WTC11 (cell line): ENCODE measurements around the gene KRTAP10-6. TPM values are rescaled to one million over a fixed set of nuclear protein-coding genes. Genes with fewer than 3 reads are reported as not detected.

Experiments used
- ATAC-seq: fragments of 200-7000 bp; cut with Tn5 transposase; 2 replicates; pipeline ENCODE4 v1.10.0; 2021; ENCODE audit warnings: mild to moderate bottlenecking, moderate library complexity
- CTCF ChIA-PET: fragments of 300-600 bp; sonication (Branson Sonifier 250); formaldehyde crosslinking; loops from one replicate; lab custom pipeline; 2021; ENCODE audit warnings: antibody characterized with exemption; lab: Charles Lee
- POLR2A ChIA-PET: fragments of 350-600 bp; sonication (Branson Sonifier 250); formaldehyde crosslinking; loops from one replicate; lab custom pipeline; 2021; ENCODE audit warnings: antibody characterized with exemption; lab: Charles Lee
- DNase-seq: peaks from one replicate; pipeline ENCODE4 v3.0.0; 2021; ENCODE audit warnings: low spot score
- H3K27ac Mint-ChIP-seq: 2 replicates; pipeline ENCODE4 v1.8.0; 2021; ENCODE audit warnings: mixed read lengths
- H3K27me3 Mint-ChIP-seq: 2 replicates; pipeline ENCODE4 v1.8.0; 2021; ENCODE audit warnings: low read depth, mild to moderate bottlenecking, moderate library complexity, mixed read lengths
- H3K36me3 Mint-ChIP-seq: 2 replicates; pipeline ENCODE4 v1.8.0; 2021; ENCODE audit warnings: mixed read lengths
- H3K4me1 Mint-ChIP-seq: 2 replicates; pipeline ENCODE4 v1.8.0; 2022; ENCODE audit warnings: mixed read lengths
- H3K4me3 Mint-ChIP-seq: 2 replicates; pipeline ENCODE4 v1.8.0; 2021; ENCODE audit warnings: mild to moderate bottlenecking, moderate library complexity, mixed read lengths
- H3K9me3 Mint-ChIP-seq: 2 replicates; pipeline ENCODE4 v1.8.0; 2021; ENCODE audit warnings: mixed read lengths
- CREB1 ChIP-seq: sonication (generic); formaldehyde crosslinking; IDR thresholded peaks from 2 replicates; pipeline ENCODE4 v1.8.0; 2023; ENCODE audit warnings: mild to moderate bottlenecking, missing genetic modification reagents
- CREM ChIP-seq: sonication (generic); formaldehyde crosslinking; IDR thresholded peaks from 2 replicates; pipeline ENCODE4 v1.8.1; 2022; ENCODE audit warnings: mild to moderate bottlenecking, missing genetic modification reagents, moderate library complexity
- GABPB1 ChIP-seq: sonication (generic); formaldehyde crosslinking; IDR thresholded peaks from 2 replicates; pipeline ENCODE4 v1.8.1; 2023; ENCODE audit warnings: mild to moderate bottlenecking, missing genetic modification reagents
- JAZF1 ChIP-seq: fragments of 250-450 bp; sonication (Bioruptor Pico); IDR thresholded peaks from 2 replicates; pipeline ENCODE4 v1.9.0; 2021; ENCODE audit warnings: moderate library complexity, mild to moderate bottlenecking, inconsistent platforms
- MXD4 ChIP-seq: fragments of 250-450 bp; sonication (Bioruptor Pico); IDR thresholded peaks from 2 replicates; pipeline ENCODE4 v1.8.0; 2021; ENCODE audit warnings: mild to moderate bottlenecking, moderate library complexity, borderline replicate concordance
- NFATC4 ChIP-seq: fragments of 250-450 bp; sonication (Bioruptor Pico); IDR thresholded peaks from 2 replicates; pipeline ENCODE4 v1.9.0; 2021; ENCODE audit warnings: mild to moderate bottlenecking
- OVOL2 ChIP-seq: fragments of 250-450 bp; sonication (Bioruptor Pico); IDR thresholded peaks from 2 replicates; pipeline ENCODE4 v1.9.0; 2021; ENCODE audit warnings: mild to moderate bottlenecking, borderline replicate concordance
- SMAD4 ChIP-seq: sonication (generic); formaldehyde crosslinking; IDR thresholded peaks from 2 replicates; pipeline ENCODE4 v1.8.0; 2022; ENCODE audit warnings: mild to moderate bottlenecking, missing genetic modification reagents
- SP1 ChIP-seq: sonication (generic); formaldehyde crosslinking; conservative IDR thresholded peaks from 2 replicates; pipeline ENCODE4 v1.8.1; 2022; ENCODE audit warnings: missing genetic modification reagents
- TCF7 ChIP-seq: sonication (generic); formaldehyde crosslinking; IDR thresholded peaks from 2 replicates; pipeline ENCODE4 v1.8.0; 2022; ENCODE audit warnings: mild to moderate bottlenecking, low read depth, missing genetic modification reagents, moderate library complexity
- TEAD4 ChIP-seq: sonication (generic); formaldehyde crosslinking; IDR thresholded peaks from 2 replicates; pipeline ENCODE4 v1.8.0; 2022; ENCODE audit warnings: mild to moderate bottlenecking, missing genetic modification reagents
- TP53 ChIP-seq: sonication (generic); formaldehyde crosslinking; IDR thresholded peaks from 2 replicates; pipeline ENCODE4 v1.8.1; 2023; ENCODE audit warnings: mild to moderate bottlenecking, missing genetic modification reagents
- ZNF219 ChIP-seq: sonication (generic); formaldehyde crosslinking; IDR thresholded peaks from 2 replicates; pipeline ENCODE4 v1.8.0; 2023; ENCODE audit warnings: missing genetic modification reagents, mild to moderate bottlenecking, borderline replicate concordance
- ZNF263 ChIP-seq: sonication (generic); formaldehyde crosslinking; IDR thresholded peaks from 2 replicates; pipeline ENCODE4 v1.8.1; 2022; ENCODE audit warnings: low read depth, mild to moderate bottlenecking, moderate library complexity, missing genetic modification reagents
- ZNF423 ChIP-seq: fragments of 250-450 bp; sonication (Bioruptor Pico); IDR thresholded peaks from 2 replicates; pipeline ENCODE4 v2.1.2; 2022; ENCODE audit warnings: mild to moderate bottlenecking, moderate library complexity
- ZNF512 ChIP-seq: sonication (generic); formaldehyde crosslinking; IDR thresholded peaks from 2 replicates; pipeline ENCODE4 v1.8.1; 2022; ENCODE audit warnings: missing genetic modification reagents, borderline replicate concordance
- total RNA-seq: library from RNA; stranded (reverse); gene quantifications from 3 replicates; pipeline ENCODE4 v1.2.3, GENCODE V29; 2021
- TF ChIP-seq, protein P1 (sequence below): sonication (generic); formaldehyde crosslinking; IDR thresholded peaks from 2 replicates; pipeline ENCODE4 v1.8.0; 2022; ENCODE audit warnings: mild to moderate bottlenecking, missing genetic modification reagents
- TF ChIP-seq, protein P2 (sequence below): sonication (generic); formaldehyde crosslinking; conservative IDR thresholded peaks from 2 replicates; pipeline ENCODE4 v1.8.1; 2022; ENCODE audit warnings: mild to moderate bottlenecking, missing genetic modification reagents
- TF ChIP-seq, protein P3 (sequence below): fragments of 250-450 bp; sonication (Bioruptor Pico); IDR thresholded peaks from 2 replicates; pipeline ENCODE4 v1.9.0; 2021; ENCODE audit warnings: mild to moderate bottlenecking
- TF ChIP-seq, protein P4 (sequence below): sonication (generic); formaldehyde crosslinking; IDR thresholded peaks from 2 replicates; pipeline ENCODE4 v1.8.0; 2022; ENCODE audit warnings: mild to moderate bottlenecking, missing genetic modification reagents

The KRTAP10-6 gene
- total RNA-seq, 1 experiment from 2014 or later = 0.17 TPM

DNA sequence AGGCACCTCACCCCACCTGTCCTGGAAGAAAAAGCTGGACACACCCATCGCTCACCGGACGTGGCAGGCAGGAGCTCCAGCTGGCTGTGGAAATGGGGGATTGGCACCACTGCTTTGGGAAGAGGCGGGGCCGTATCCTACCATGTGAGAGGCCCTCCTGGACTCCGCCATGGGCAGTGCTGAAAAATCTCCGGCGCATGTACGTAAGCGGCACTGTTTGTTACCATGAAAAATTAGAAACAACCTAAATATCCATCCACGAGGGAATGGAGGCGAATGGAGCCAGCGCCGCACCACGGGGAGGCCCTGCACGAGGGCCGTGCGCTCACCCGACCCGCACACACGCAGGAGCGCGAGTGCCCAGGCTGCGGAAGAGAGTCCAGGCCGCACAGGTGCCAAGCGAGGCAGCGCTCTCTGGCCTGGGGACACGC lies 22.7 kb upstream of the KRTAP10-6 start (continued):
- TF ChIP-seq, protein P1, sequence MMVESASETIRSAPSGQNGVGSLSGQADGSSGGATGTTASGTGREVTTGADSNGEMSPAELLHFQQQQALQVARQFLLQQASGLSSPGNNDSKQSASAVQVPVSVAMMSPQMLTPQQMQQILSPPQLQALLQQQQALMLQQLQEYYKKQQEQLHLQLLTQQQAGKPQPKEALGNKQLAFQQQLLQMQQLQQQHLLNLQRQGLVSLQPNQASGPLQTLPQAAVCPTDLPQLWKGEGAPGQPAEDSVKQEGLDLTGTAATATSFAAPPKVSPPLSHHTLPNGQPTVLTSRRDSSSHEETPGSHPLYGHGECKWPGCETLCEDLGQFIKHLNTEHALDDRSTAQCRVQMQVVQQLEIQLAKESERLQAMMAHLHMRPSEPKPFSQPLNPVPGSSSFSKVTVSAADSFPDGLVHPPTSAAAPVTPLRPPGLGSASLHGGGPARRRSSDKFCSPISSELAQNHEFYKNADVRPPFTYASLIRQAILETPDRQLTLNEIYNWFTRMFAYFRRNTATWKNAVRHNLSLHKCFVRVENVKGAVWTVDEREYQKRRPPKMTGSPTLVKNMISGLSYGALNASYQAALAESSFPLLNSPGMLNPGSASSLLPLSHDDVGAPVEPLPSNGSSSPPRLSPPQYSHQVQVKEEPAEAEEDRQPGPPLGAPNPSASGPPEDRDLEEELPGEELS (CRISPR knock-in tag) = no peak
- TF ChIP-seq, all 79 proteins: peak for 0

DNA sequence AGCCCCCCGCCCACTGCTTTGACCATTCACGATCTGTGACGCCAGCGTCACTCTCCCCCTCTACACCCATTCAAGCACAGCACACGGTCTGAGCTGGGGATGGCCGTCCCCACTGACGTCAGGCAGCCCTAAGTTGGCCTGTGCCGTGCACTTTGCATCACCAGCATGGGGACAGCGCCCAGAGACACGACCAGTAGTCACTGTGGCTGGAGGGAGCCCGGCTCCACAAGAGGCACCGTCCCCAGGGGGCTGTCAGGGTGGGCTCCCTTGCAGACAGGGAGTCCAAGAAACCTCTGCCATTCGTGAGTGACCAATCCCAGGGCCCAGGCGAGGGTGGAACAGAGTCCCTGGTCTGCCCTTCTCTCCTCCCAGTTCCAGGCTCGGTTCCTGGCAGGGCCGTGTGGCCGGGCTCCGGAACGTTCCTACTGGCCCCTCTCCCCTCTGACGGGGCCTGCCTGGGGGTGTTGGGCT lies 21.9 kb upstream of the KRTAP10-6 start:
- Mint-ChIP-seq H3K9me3 (peaks cover 33% of the 10 kb centered on the region), H3K27ac (no peak overlapping the region), H3K4me1 (peaks cover 31% of the 10 kb centered on the region), H3K36me3 (peaks cover 36% of the 10 kb centered on the region), H3K4me3 (no peak overlapping the region), H3K27me3 (peaks cover 4% of the 10 kb centered on the region)
- TF ChIP-seq ZNF219 (CRISPR knock-in tag) (no peak), ZNF423 (CRISPR knock-in tag) (no peak), JAZF1 (no peak), OVOL2 (CRISPR knock-in tag) (no peak), TCF7 (no peak), ZNF263 (CRISPR knock-in tag) (no peak), CREB1 (CRISPR knock-in tag) (no peak), TP53 (no peak), SMAD4 (CRISPR knock-in tag) (no peak), ZNF512 (CRISPR knock-in tag) (no peak), MXD4 (CRISPR knock-in tag) (no peak), CREM (CRISPR knock-in tag) (no peak), TEAD4 (no peak), NFATC4 (CRISPR knock-in tag) (no peak), GABPB1 (CRISPR knock-in tag) (no peak), SP1 (no peak)
- TF ChIP-seq, protein P2, sequence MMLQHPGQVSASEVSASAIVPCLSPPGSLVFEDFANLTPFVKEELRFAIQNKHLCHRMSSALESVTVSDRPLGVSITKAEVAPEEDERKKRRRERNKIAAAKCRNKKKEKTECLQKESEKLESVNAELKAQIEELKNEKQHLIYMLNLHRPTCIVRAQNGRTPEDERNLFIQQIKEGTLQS (CRISPR knock-in tag) = no peak
- TF ChIP-seq, protein P3, sequence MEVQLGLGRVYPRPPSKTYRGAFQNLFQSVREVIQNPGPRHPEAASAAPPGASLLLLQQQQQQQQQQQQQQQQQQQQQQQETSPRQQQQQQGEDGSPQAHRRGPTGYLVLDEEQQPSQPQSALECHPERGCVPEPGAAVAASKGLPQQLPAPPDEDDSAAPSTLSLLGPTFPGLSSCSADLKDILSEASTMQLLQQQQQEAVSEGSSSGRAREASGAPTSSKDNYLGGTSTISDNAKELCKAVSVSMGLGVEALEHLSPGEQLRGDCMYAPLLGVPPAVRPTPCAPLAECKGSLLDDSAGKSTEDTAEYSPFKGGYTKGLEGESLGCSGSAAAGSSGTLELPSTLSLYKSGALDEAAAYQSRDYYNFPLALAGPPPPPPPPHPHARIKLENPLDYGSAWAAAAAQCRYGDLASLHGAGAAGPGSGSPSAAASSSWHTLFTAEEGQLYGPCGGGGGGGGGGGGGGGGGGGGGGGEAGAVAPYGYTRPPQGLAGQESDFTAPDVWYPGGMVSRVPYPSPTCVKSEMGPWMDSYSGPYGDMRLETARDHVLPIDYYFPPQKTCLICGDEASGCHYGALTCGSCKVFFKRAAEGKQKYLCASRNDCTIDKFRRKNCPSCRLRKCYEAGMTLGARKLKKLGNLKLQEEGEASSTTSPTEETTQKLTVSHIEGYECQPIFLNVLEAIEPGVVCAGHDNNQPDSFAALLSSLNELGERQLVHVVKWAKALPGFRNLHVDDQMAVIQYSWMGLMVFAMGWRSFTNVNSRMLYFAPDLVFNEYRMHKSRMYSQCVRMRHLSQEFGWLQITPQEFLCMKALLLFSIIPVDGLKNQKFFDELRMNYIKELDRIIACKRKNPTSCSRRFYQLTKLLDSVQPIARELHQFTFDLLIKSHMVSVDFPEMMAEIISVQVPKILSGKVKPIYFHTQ (CRISPR knock-in tag) = no peak
- TF ChIP-seq, protein P4, sequence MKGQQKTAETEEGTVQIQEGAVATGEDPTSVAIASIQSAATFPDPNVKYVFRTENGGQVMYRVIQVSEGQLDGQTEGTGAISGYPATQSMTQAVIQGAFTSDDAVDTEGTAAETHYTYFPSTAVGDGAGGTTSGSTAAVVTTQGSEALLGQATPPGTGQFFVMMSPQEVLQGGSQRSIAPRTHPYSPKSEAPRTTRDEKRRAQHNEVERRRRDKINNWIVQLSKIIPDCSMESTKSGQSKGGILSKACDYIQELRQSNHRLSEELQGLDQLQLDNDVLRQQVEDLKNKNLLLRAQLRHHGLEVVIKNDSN = no peak
- DNase-seq = no peak
- no peak for ATAC-seq
- ChIA-PET CTCF (no interaction called here), POLR2A (no interaction called here)
